AG09309 (cell line): Measurements from ENCODE around the gene EHHADH.

Source experiments
- DNase-seq: peaks from one replicate; pipeline ENCODE4 v3.0.0-alpha.2; 2010; ENCODE audit warnings: low read depth
- H3K4me3 ChIP-seq: 2 replicates; pipeline ENCODE4 v1.5.1; 2011; ENCODE audit warnings: mild to moderate bottlenecking, low read depth, low read length, moderate library complexity; ENCODE audit not compliant: control insufficient read depth
- CTCF ChIP-seq: IDR thresholded peaks from 2 replicates; pipeline ENCODE4 v1.5.1; 2011; ENCODE audit warnings: mild to moderate bottlenecking, low read depth, low read length, inconsistent platforms; ENCODE audit not compliant: insufficient read depth, control insufficient read depth; ENCODE audit errors: missing control alignments

The EHHADH gene

GRCh38 chr3:185151964-185152409 is 101.9 kb downstream of the EHHADH start:
- peak overlapping the region; percentile 68 for H3K4me3 ChIP-seq
- no peak for DNase-seq
- TF ChIP-seq CTCF = no peak

- H3K4me3 ChIP-seq = no peak overlapping the region; the same call in 1 of the 2 replicates
- no peak for DNase-seq
- no peak for TF ChIP-seq CTCF
Measured at GRCh38 chr3:185151101-185151963, 102.5 kb downstream of the EHHADH start.

GRCh38 chr3:185150561-185150960 is 103.3 kb downstream of the EHHADH start:
- TF ChIP-seq CTCF = no peak
- no peak for DNase-seq
- no peak overlapping the region for H3K4me3 ChIP-seq

- no peak for DNase-seq
- no peak for TF ChIP-seq CTCF
- H3K4me3 ChIP-seq = no peak overlapping the region
Measured at GRCh38 chr3:185149591-185149990, 104.3 kb downstream of the EHHADH start.

- no peak for DNase-seq
- no peak for TF ChIP-seq CTCF
- no peak overlapping the region for H3K4me3 ChIP-seq
Measured at GRCh38 chr3:185145511-185145910, 108.3 kb downstream of the EHHADH start.

GRCh38 chr3:185144784-185145183 is 109.1 kb downstream of the EHHADH start:
- TF ChIP-seq CTCF = no peak
- DNase-seq = no peak
- no peak overlapping the region for H3K4me3 ChIP-seq
